Activated CD4-positive, alpha-beta T cell treated with anti-CD3 and anti-CD28 coated beads, Interleukin-10, Interleukin-2, amounts not matched to agents 100 ng/mL and 50 ng/mL, durations not matched to agents 16 hours and 8 hours (primary cell): ENCODE measurements around the gene NDUFV2.
A peak's percentile ranks its signal among the peaks of the same experiment; 100 is the strongest.
"Not testable (repeated sequence)": the region's sequence is repeated elsewhere in the genome, so short reads cannot be mapped to it uniquely, and the experiment has no call there.

ENCODE experiments used
- DNase-seq: peaks from one replicate; pipeline ENCODE4 v3.0.0-alpha.2; 2020

Gene NDUFV2

DNA sequence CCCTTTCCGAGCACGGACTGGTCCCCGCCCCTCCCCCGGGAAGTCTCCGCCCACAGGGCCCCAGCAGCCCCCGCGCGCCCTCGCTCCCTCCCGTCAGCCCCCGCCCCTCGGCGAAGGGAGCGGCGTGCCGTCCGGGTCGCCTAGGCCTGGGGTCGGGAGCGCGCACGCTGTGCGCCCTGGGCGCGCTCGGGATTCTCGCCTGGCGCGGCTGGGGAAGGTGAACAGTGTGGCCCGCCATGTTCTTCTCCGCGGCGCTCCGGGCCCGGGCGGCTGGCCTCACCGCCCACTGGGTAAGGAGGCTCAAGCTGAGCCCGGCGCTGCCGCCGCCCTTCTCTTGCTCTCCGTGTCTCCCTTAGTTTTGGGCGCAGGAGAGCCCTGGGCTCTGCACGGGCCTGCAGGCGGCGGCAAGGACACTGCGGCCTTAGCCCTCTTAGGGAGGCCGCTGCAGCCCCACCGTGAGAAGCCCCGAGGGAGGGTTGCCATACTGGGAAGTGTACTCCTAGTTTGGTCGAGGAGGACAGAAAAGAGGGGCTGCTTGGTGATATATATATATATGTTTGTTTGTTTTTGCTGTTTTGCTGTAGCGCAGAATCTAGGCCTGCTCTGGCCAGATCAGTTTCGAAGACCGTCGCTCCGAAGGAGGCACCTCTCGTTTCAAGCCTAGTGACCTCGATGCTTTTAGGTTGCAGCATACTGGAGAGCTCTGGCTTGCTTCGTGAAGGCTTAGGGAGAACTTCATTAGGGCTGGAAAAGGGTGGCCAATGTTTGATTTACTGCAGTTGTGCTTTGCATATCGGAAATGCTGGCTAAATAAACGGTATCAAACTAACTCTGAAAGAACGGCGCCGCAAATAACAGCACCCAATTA is at the start of gene NDUFV2:
Gene NDUFV2, plus strand, starts transcription at position 192 of the 868 bp plus-strand sequence. Its CDS starts 45 bp downstream, at position 237.
- peak; percentile 99 for DNase-seq

DNA sequence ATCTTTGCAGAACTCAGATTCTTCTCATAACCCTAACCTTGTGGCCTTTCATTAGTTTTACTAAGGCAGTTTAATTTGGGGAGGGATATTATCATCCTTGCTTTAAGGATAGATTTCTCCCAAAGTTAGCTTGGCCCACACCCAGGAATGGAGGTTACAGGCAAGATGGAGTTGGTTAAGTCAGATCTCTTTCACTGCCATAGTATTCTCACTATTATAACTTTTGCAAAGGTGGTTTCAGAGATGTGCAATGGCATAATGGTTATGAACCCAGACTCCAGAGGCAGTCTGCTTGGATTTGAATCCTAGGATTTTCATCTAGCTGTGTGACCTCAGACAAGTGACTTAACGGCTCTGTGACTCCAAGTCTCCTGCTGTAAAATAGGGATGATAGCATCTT is 48.7 kb upstream of the NDUFV2 start:
- no peak for DNase-seq

GRCh38 chr18:9055185-9055584 is 47.3 kb upstream of the NDUFV2 start:
- peak; percentile 43 for DNase-seq

DNA sequence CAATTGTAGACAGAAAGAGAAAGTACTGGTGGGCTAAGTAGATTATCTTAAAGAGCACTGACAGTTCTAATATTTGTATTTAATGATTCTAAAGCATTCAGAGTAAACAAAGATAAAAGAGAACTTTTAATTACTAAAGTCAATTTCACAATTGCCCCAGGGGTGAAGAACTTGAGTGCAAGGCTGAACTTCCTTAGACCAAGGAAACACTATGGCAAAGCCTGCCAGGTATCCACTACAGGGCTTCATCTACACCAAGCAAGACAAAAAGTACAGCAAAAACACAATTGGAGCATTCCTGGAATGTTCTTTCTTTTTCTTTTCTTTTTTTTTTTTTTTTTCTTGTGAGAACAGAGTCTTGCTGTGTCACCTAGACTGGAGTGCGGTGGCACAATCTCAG is 46.9 kb upstream of the NDUFV2 start:
- no peak for DNase-seq

- DNase-seq, result no peak
Observed at GRCh38 chr18:9057646-9058045, 44.9 kb upstream of the NDUFV2 start.

- DNase-seq, result no peak
Observed at GRCh38 chr18:9058406-9058805, 44.1 kb upstream of the NDUFV2 start.

DNA sequence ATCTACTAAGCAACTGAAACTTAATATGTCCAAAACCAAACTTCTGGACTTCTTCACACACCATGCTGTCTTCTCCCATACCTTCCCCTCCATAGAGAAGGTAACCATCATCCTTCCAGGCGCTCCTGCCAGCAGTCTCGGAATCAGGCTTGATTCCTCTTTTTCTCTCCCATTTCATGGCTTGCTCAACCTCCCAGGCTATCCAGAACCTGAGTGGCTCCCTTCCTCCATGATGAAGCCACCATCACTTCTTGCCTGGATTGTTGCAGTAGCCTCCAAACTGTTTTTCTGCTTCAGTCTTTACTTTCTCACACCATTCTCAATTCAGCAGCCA is 40.1 kb upstream of the NDUFV2 start:
- no peak for DNase-seq

DNA sequence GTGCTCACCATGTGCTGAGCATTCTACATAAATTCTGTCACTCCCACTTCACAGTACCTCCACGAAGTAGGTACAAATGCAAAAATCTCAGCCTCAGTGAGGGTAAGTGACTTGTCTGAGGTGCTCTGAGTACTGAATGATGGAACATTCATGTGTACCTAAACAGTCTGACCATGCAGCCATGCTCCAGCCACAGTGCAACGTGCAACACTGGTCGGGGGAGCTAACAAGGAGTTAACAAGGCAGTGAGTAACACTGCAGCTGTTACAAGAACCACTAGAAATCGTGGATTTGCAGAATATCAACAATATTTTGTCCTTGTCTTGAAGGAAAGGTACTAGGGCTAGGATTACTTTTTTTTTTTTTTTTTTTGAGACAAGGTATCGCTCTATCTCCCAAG is 36.6 kb upstream of the NDUFV2 start:
- DNase-seq, result no peak

- no peak for DNase-seq
Observed at GRCh38 chr18:9066358-9066757, 36.1 kb upstream of the NDUFV2 start.

- DNase-seq, result no peak
Observed at GRCh38 chr18:9066817-9067306, 35.6 kb upstream of the NDUFV2 start.

DNA sequence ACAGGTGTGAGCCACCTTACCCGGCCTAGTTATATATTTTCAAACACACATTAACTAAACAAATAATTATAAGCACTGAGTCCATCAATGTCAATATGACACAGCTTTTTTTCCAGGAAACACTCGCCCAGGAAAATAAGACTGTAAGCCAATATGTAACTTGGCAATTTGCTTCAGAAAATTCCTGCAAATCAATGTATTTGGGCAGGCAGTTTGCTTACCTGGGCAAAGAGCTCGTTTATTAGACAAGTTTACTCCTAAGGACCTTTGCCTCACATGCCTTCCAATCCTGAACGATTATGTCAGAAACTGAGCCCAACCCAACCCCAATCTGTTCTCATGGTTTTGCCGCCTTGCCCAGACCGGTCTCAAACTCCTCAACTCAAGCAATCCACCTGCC is 34.7 kb upstream of the NDUFV2 start:
- no peak for DNase-seq

- no peak for DNase-seq
Observed at GRCh38 chr18:9068346-9068745, 34.2 kb upstream of the NDUFV2 start.

- no peak for DNase-seq
Observed at GRCh38 chr18:9069601-9070000, 32.9 kb upstream of the NDUFV2 start.

DNA sequence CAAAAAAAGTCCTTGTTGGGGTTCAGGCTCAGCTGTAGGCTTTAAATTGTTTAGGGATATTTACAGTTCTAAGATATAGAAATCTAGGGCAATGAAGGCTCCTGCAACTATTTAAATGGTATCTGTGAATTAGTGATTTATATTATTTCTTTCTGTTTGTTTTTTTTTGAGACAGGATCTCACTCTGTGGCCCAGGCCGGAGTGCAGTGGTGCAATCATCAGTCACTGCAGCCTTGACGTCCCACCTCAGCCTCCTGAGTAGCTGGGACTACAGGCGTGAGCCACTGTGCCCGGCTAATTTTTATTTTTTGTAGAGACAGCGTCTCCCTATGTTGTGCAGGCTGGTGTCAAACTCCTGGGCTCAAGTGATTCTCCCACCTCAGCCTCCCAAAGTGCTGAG is 32.3 kb upstream of the NDUFV2 start:
- no peak for DNase-seq

GRCh38 chr18:9079818-9080528 is 22.5 kb upstream of the NDUFV2 start:
- no peak for DNase-seq

DNA sequence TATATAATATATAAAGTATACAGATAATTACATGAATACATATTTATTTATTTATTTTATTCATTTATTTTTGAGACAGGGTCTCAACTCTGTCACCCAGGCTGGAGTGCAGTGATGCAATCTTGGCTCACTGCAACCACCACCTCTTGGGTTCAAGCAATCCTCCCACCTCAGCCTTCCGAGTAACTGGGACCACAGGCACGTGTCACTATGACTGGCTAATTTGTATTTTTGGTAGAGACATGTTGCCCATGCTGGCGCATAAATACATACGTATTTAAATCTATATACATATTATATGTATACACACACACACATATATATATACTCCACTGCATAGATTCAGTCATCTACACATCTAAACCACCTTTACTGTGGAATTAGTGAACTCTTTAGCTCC is 20.6 kb upstream of the NDUFV2 start:
- peak; percentile 82 for DNase-seq

- DNase-seq, result peak; percentile 92
Observed at GRCh38 chr18:9082711-9083510, 19.6 kb upstream of the NDUFV2 start.

DNA sequence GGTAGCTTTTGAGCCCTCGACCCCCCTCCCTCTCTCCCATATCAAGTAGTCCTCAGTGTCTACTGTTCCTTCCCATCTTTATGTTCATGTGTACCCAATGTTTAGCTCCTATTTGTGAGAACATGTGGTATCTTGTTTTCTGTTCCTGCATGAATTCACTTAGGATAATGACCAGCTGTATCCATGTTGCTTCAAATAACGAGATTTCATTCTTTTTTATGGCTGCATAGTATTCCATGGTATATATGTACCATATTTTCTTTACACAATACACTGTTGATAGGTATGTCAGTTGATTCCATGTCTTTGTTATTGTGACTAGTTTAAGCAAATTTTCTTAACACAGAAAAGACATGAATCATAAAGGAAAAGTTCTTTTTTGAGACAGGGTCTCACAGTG is 16.5 kb upstream of the NDUFV2 start:
- no peak for DNase-seq

DNA sequence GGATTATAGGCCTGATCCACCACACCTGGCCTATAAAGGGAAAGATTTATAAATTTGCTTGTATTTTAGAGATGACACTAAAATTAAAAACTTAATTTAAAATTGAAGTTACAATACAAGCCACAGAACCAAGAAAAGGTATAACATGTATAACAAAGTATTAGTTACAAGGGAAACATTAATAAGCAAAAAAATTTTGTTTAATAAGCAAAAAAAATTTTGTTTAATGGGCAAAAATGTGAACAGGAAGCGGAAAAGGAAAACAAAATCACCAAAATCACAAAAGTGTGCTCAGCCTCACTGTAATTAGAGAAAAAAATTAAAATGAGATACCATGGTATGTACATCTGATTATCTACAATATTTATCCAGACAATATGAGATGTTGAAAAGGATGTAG is 15.9 kb upstream of the NDUFV2 start:
- no peak for DNase-seq

GRCh38 chr18:9087144-9087543 is 15.4 kb upstream of the NDUFV2 start:
- no peak for DNase-seq

GRCh38 chr18:9088252-9088651 is 14.2 kb upstream of the NDUFV2 start:
- DNase-seq, result peak; percentile 38

DNA sequence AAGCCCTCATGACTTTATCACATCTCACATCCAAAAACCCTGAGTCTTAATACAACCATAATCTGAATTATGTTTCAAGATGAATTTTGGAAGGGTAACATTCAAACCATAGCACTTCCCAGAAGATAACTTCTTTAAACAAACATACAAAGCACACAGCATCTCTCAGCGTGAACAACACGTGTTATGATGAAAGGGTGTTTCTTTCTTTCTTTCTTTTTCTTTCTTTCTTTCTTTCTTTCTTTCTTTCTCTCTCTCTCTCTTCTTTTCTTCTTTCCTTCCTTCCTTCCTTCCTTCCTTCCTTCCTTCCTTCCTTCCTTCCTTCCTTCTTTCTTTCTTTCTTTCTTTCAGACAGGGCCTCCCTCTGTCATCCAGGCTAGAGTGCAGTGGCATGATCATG is 13.8 kb upstream of the NDUFV2 start:
- not testable (repeated sequence) for DNase-seq

DNA sequence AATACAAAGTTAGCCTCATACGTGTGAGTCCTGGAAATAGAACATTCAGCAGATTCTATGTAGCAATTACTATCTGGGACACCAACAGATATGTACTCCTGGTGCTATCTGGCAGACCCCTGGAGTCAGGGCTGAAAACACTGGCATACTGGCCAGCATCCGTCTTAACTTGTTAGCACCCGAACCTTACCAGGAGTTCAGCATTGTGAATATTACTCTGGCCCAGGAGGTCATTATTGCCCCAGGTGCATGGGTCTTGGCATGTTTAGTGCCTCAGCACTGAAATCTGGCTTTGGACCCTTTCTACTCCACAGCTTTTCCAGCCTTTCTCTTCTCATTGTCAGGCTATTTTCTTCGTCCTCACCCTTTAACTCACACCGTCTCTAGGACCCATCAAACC is 11.9 kb upstream of the NDUFV2 start:
- no peak for DNase-seq
